Fibroblast of the aortic adventitia (primary cell): ENCODE results near the gene CARM1. TPM values are rescaled to one million over a fixed set of nuclear protein-coding genes. Genes with fewer than 3 reads are reported as not detected.
A peak's percentile ranks its signal among the peaks of the same experiment; 100 is the strongest.

Experiments used
- DNase-seq: peaks from one replicate; pipeline ENCODE4 v3.0.0-alpha.2; 2010; ENCODE audit warnings: low read depth
- H3K4me3 ChIP-seq: 2 replicates; pipeline ENCODE4 v1.5.1; 2011; ENCODE audit warnings: low read depth, mild to moderate bottlenecking, control low read depth, low read length, moderate library complexity
- total RNA-seq: library from RNA; depleted of rRNA; stranded (reverse); fragments of >200 nt; gene quantifications from 2 replicates; pipeline ENCODE4 v1.2.3, GENCODE V29; 2012; ENCODE audit warnings: low replicate concordance
- TF ChIP-seq, protein P1 (sequence below): IDR thresholded peaks from 2 replicates; pipeline ENCODE4 v1.5.1; 2011; ENCODE audit warnings: mild to moderate bottlenecking, low read length, control low read depth, inconsistent platforms; ENCODE audit not compliant: insufficient read depth

The CARM1 gene
- total RNA-seq, 1 donor: 39.6 TPM

GRCh38 chr19:10885201-10886169 is 14.1 kb downstream of the CARM1 start:
- TF ChIP-seq, protein P1, sequence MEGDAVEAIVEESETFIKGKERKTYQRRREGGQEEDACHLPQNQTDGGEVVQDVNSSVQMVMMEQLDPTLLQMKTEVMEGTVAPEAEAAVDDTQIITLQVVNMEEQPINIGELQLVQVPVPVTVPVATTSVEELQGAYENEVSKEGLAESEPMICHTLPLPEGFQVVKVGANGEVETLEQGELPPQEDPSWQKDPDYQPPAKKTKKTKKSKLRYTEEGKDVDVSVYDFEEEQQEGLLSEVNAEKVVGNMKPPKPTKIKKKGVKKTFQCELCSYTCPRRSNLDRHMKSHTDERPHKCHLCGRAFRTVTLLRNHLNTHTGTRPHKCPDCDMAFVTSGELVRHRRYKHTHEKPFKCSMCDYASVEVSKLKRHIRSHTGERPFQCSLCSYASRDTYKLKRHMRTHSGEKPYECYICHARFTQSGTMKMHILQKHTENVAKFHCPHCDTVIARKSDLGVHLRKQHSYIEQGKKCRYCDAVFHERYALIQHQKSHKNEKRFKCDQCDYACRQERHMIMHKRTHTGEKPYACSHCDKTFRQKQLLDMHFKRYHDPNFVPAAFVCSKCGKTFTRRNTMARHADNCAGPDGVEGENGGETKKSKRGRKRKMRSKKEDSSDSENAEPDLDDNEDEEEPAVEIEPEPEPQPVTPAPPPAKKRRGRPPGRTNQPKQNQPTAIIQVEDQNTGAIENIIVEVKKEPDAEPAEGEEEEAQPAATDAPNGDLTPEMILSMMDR: no peak
- no peak overlapping the region for H3K4me3 ChIP-seq
- DNase-seq: no peak

DNA sequence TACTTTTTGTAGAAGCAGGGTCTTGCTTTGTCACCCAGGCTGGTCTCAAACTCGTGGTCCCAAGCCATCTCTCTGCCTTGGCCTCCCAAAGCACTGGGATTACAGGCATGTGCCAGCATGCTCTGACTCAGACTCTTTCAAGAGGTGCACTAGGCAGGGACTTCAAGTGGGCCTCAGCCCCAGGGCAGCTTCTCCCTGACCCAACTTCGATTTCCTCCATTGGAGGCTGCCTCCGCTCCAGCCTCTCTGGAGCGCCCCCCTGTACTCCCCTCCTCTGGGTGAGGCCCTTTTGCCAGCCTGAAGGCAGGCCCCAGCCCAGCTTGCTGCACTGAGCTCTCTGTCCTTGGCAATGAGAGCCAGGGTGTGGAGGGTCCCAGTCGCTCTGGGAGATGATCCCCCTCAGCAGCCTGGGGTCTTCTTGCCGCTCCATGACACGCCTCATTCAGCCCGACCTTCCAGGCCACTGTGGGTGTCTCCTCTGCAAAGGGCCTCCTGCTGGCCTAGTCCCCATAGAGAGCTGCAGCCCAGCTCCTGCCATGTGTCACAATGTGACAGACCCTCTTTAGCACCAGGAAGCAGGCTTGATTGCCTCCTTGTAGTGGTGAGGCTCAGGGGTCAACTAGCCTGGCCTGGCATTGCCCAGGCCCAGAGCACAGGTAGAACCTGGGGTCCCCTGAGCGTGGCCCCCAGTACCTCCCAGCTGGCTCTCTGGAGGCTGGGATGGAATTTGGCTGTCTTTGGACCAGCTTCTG is 16.4 kb downstream of the CARM1 start:
- no peak overlapping the region for H3K4me3 ChIP-seq
- TF ChIP-seq, protein P1: no peak
- no peak for DNase-seq

DNA sequence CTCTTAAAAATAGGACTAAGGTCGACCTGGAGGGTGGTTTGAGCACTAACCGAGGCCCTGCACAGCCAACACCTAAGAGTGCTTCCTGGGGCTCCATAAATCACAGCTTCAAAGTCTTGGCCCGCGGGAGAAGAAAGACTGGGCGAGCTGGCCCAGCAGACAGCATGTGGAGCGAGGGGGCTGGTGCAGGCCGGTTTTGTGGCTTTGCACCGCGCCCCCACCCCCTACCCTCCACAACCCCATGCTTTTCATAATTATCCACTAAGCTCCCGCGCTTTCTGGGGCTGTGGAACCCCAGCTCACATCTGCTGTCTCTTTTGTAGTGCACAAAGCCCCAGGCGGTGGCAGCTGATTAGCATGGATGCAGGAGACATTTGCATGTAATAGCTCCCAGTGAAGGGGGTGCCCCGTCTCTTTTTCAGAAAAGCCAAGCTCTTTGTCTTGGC is 17.1 kb downstream of the CARM1 start:
- TF ChIP-seq, protein P1: no peak
- no peak for DNase-seq
- no peak overlapping the region for H3K4me3 ChIP-seq

DNA sequence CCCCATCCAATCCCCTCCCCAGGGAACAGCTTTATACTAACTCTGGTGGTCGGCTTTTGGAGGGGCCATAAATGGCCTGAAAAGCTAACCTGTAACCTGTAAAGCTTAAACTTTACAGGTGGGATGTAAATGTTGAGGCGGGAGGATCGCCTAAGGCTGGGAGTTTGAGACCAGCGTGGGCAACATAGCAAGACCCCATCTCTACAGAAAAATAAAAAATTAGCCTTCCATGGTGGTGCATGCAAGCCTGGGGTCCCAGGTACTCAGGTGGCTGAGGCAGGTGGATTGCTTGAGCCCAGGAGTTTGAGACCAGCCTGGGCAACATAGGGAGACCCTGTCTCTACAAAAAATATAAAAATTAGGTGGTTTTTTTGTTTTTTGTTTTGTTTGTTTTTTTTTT is 18.5 kb downstream of the CARM1 start:
- no peak for DNase-seq
- TF ChIP-seq, protein P1: no peak
- no peak overlapping the region for H3K4me3 ChIP-seq

DNA sequence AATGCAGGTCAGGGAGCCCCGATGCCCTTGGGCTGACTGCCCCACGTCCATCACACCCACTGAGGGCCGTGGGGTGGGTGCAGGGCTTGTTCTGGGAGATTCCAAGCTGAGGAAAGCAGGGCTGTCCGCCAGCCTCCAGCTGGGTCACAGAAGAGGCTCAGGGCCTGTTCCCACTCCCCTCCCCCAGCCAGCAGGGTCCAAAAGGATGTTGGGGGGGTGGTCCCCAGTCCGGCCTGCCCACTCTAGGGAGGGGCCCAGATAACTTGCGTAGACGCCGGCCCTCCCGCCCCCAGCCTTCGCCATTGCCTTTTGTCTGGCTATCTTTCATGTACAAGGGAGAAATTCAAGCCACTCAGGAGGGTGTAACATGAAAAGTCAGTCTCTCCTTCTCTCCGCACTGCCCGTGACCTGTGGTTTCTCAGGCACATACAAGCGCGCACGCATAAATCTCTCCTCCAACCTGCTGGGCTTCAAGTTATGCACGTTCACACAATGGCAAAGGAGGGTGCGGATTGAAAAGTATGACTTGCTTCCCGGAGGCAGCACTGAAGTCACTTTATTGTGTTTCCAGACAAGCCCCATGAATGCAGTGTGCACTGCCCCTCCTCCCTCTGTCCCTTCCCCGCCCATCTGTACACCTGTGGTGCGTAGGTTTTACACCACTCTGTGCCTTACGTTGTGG is 20.2 kb downstream of the CARM1 start:
- TF ChIP-seq, protein P1: no peak
- no peak overlapping the region for H3K4me3 ChIP-seq
- peak; percentile 38 for DNase-seq

- no peak for DNase-seq
- no peak overlapping the region for H3K4me3 ChIP-seq
- TF ChIP-seq, protein P1: no peak
Measured at GRCh38 chr19:10892256-10892655, 20.9 kb downstream of the CARM1 start.
